Naive thymus-derived CD4-positive, alpha-beta T cell (primary cell): ENCODE data around the gene VPS9D1. TPM values are rescaled to one million over a fixed set of nuclear protein-coding genes. Genes with fewer than 3 reads are reported as not detected.

ENCODE experiments used
- ATAC-seq: fragments of 150-1000 bp; cut with Tn5 transposase; 2 replicates; pipeline ENCODE4 v1.10.0; 2021; ENCODE audit warnings: mild to moderate bottlenecking, moderate library complexity
- CTCF ChIA-PET: fragments of 350-600 bp; sonication (Branson Sonifier 250); formaldehyde crosslinking; loops from one replicate; lab custom pipeline; 2021; ENCODE audit warnings: antibody characterized with exemption; lab: Charles Lee
- POLR2A ChIA-PET: fragments of 350-600 bp; sonication (Branson Sonifier 250); formaldehyde crosslinking; loops from one replicate; lab custom pipeline; 2021; ENCODE audit warnings: antibody characterized with exemption, inconsistent platforms; lab: Charles Lee
- DNase-seq, 9 donors: peaks; one replicate each; pipeline versions ENCODE4 v3.0.0 to v3.0.0-alpha.2; 2020 to 2022; ENCODE audit warnings: mixed read lengths in 1 of 9
- H3K27ac ChIP-seq: one replicate; pipeline ENCODE4 v1.7.0; 2013; ENCODE audit warnings: mild to moderate bottlenecking, low read depth, low read length, moderate library complexity
- H3K27me3 ChIP-seq, 2 donors: one replicate each; pipeline ENCODE4 v1.7.0; 2013; ENCODE audit warnings: low read length in 2 of 2, mild to moderate bottlenecking in 2 of 2, moderate library complexity in 2 of 2; ENCODE audit not compliant: control insufficient read depth in 2 of 2, insufficient read depth in 2 of 2
- H3K36me3 ChIP-seq, 3 experiments: 1 replicate in 2 of 3; 2 replicates in 1 of 3; pipeline ENCODE4 v1.7.0; 2013; ENCODE audit warnings: low read length in 3 of 3, mild to moderate bottlenecking in 3 of 3, moderate library complexity in 1 of 3; ENCODE audit not compliant: insufficient read depth in 3 of 3, control insufficient read depth in 2 of 3
- H3K4me1 ChIP-seq, 2 donors: one replicate each; pipeline ENCODE4 v1.7.0; 2013; ENCODE audit warnings: low read length in 2 of 2, mild to moderate bottlenecking in 2 of 2, moderate library complexity in 1 of 2; ENCODE audit not compliant: control insufficient read depth in 2 of 2, insufficient read depth in 2 of 2
- H3K4me3 ChIP-seq: 2 replicates; pipeline ENCODE4 v1.7.0; 2013; ENCODE audit warnings: mild to moderate bottlenecking, low read length
- H3K9me3 ChIP-seq, 3 experiments: 1 replicate in 2 of 3; 2 replicates in 1 of 3; pipeline ENCODE4 v1.7.0; 2013; ENCODE audit warnings: low read length in 3 of 3; ENCODE audit not compliant: control insufficient read depth in 2 of 3
- H3K27ac Mint-ChIP-seq, 9 donors: one replicate each; pipeline ENCODE4 v1.8.0; 2020 to 2022; ENCODE audit warnings: mixed read lengths in 9 of 9, mild to moderate bottlenecking in 8 of 9, moderate library complexity in 5 of 9, inconsistent platforms in 2 of 9
- H3K27me3 Mint-ChIP-seq, 5 donors: one replicate each; pipeline ENCODE4 v1.8.0; 2021 to 2022; ENCODE audit warnings: mixed read lengths in 5 of 5, mild to moderate bottlenecking in 1 of 5
- H3K36me3 Mint-ChIP-seq, 5 donors: one replicate each; pipeline ENCODE4 v1.8.0; 2020 to 2022; ENCODE audit warnings: mixed read lengths in 5 of 5, mild to moderate bottlenecking in 3 of 5, inconsistent platforms in 1 of 5
- H3K4me1 Mint-ChIP-seq, 7 donors: one replicate each; pipeline ENCODE4 v1.8.0; 2020 to 2022; ENCODE audit warnings: mixed read lengths in 7 of 7, mild to moderate bottlenecking in 3 of 7, inconsistent platforms in 1 of 7
- H3K4me3 Mint-ChIP-seq, 10 donors: one replicate each; pipeline ENCODE4 v1.8.0; 2020 to 2022; ENCODE audit warnings: mild to moderate bottlenecking in 10 of 10, mixed read lengths in 10 of 10, moderate library complexity in 6 of 10, inconsistent platforms in 2 of 10
- H3K9me3 Mint-ChIP-seq, 11 donors: one replicate each; pipeline ENCODE4 v1.8.0; 2020 to 2022; ENCODE audit warnings: mixed read lengths in 11 of 11, mild to moderate bottlenecking in 4 of 11, inconsistent platforms in 1 of 11, moderate library complexity in 1 of 11
- intact Hi-C, 2 donors: fragments of 100-400 bp; cut with micrococcal nuclease; formaldehyde crosslinking; loops; one replicate each; pipeline ENCODE4 v1.15.1; 2023
- polyA plus RNA-seq, 2 donors: library from polyadenylated mRNA; unstranded; fragments of 300-500 nt; fragmentation: Illumina TruSeq; gene quantifications; one replicate each; pipeline ENCODE4 v1.2.3, GENCODE V29; 2021
- total RNA-seq, 6 experiments: library from RNA in 5 of 6; stranded (reverse) in 5 of 6; gene quantifications; 1 replicate in 5 of 6; 2 replicates in 1 of 6; pipeline ENCODE4 v1.2.3 and lab custom pipeline; 2021 to 2026

The VPS9D1 gene
- total and polyA plus RNA-seq, 7 experiments from 2014 or later: 0.93 to 28.9 (median 11.9) TPM

- CTCF ChIA-PET: interaction anchor here (0.7 to 1.7 kb wide), 3 partner anchors 12 to 592 kb away, joined by 4 to 6 read pairs (median 5); no protein-coding TSS in a partner anchor
- intact Hi-C loops: loop anchor here in 1 of 2 donors (5.0 kb wide), 1 partner anchor 184 kb away; the partner anchor contains the start of gene TCF25
Measured at GRCh38 chr16:89688395-89688794, 32.3 kb downstream of the VPS9D1 start.

GRCh38 chr16:89687092-89687940, 33.4 kb downstream of the VPS9D1 start:
- Histone ChIP-seq H3K9me3 (no peaks in the 10 kb centered on the region), H3K4me3 (peak overlapping the region; percentile 96), H3K27ac (peak overlapping the region; percentile 93), H3K36me3 (peaks cover 0 to 31% (median 2%) of the 10 kb centered on the region in 3 experiments), H3K27me3 (no peaks in the 10 kb centered on the region), H3K4me1 (peaks cover 0 to 7% of the 10 kb centered on the region in 2 donors)
- peaks cover 9 to 18% (median 17%) of the 10 kb centered on the region in 7 donors for H3K4me1 Mint-ChIP-seq
- peak overlapping the region in 7 of 9 donors; percentile 8 to 90 (median 77) for H3K27ac Mint-ChIP-seq
- intact Hi-C loops: loop anchor here in 1 of 2 donors (2.0 to 5.0 kb wide), 2 partner anchors 185 to 517 kb away; partner anchors contain the start of genes CDH15 and TCF25
- ATAC-seq (no peak), DNase-seq (no peak)
- ChIA-PET POLR2A (interaction anchor here (0.6 to 2.4 kb wide), 10 partner anchors 11 to 473 kb away, joined by 3 to 21 read pairs (median 3); partner anchors contain the start of genes CHMP1A, SPATA2L, SPATA33 and TCF25), CTCF (interaction anchor here (0.5 to 1.4 kb wide), 2 partner anchors 13 to 16 kb away, joined by 7 to 10 read pairs; no protein-coding TSS in a partner anchor)
- no peaks in the 10 kb centered on the region for H3K27me3 Mint-ChIP-seq
- H3K4me3 Mint-ChIP-seq: peak overlapping the region; percentile 73 to 93 (median 86)
- H3K36me3 Mint-ChIP-seq: peaks cover 0 to 12% (median 0%) of the 10 kb centered on the region in 5 donors
- peaks cover 0 to 4% (median 0%) of the 10 kb centered on the region in 11 donors for H3K9me3 Mint-ChIP-seq

More at GRCh38 chr16:89688395-89688794, 32.3 kb downstream of the VPS9D1 start:
- Histone ChIP-seq H3K4me1 (peaks cover 0 to 7% of the 10 kb centered on the region in 2 donors), H3K27ac (no peak overlapping the region), H3K4me3 (no peak overlapping the region), H3K36me3 (peaks cover 0 to 41% (median 4%) of the 10 kb centered on the region in 3 experiments), H3K27me3 (no peaks in the 10 kb centered on the region), H3K9me3 (no peaks in the 10 kb centered on the region)
- Mint-ChIP-seq H3K4me3 (peak overlapping the region; percentile 37 to 93 (median 85)), H3K4me1 (peaks cover 9 to 18% (median 17%) of the 10 kb centered on the region in 7 donors), H3K27me3 (no peaks in the 10 kb centered on the region), H3K36me3 (peaks cover 0 to 14% (median 2%) of the 10 kb centered on the region in 5 donors), H3K9me3 (peaks cover 0 to 4% (median 0%) of the 10 kb centered on the region in 11 donors), H3K27ac (peak overlapping the region in 4 of 9 donors; percentile 18 to 77 (median 38))
- DNase-seq (no peak), ATAC-seq (no peak)
- POLR2A ChIA-PET: interaction anchor here (0.7 to 1.9 kb wide), 4 partner anchors 16 to 185 kb away, joined by 3 to 6 read pairs (median 3); partner anchors contain the start of gene TCF25

- peaks cover 0 to 23% (median 0%) of the 10 kb centered on the region in 3 experiments for H3K36me3 ChIP-seq
- H3K4me3 Mint-ChIP-seq: peak within 1 kb of the TSS; percentile 86 to 96 (median 92)
- ATAC-seq (peak; percentile 90), DNase-seq (peak; percentile 80 to 97 (median 89))
- no peaks in the 10 kb centered on the region for H3K27me3 Mint-ChIP-seq
- peaks cover 0 to 6% (median 0%) of the 10 kb centered on the region in 11 donors for H3K9me3 Mint-ChIP-seq
- peaks cover 9 to 18% (median 17%) of the 10 kb centered on the region in 7 donors for H3K4me1 Mint-ChIP-seq
- H3K27ac Mint-ChIP-seq: peak within 1 kb of the TSS; percentile 80 to 95 (median 92)
- H3K4me1 ChIP-seq: peaks cover 0 to 7% of the 10 kb centered on the region in 2 donors
- H3K36me3 Mint-ChIP-seq: peaks cover 0 to 15% (median 0%) of the 10 kb centered on the region in 5 donors
- CTCF ChIA-PET: interaction anchor here (0.7 to 1.4 kb wide), 2 partner anchors 13 to 19 kb away, joined by 5 to 10 read pairs; no protein-coding TSS in a partner anchor
- peak within 1 kb of the TSS; percentile 96 for H3K4me3 ChIP-seq
- no peaks in the 10 kb centered on the region for H3K27me3 ChIP-seq
- intact Hi-C loops: loop anchor here (1.0 to 5.0 kb wide), 7 partner anchors 14 to 516 kb away; partner anchors contain the start of genes CDH15 (in 1 of the 2), CHMP1A (in 1 of the 2), RPL13 (in 1 of the 2) and SPATA33 (in 1 of the 2)
- peak within 1 kb of the TSS; percentile 93 for H3K27ac ChIP-seq
- POLR2A ChIA-PET: interaction anchor here (0.6 to 2.4 kb wide), 10 partner anchors 12 to 473 kb away, joined by 3 to 21 read pairs (median 3); partner anchors contain the start of genes CHMP1A, SPATA2L, SPATA33 and TCF25
- H3K9me3 ChIP-seq: no peaks in the 10 kb centered on the region
Measured at GRCh38 chr16:89686520-89687091, 34.1 kb downstream of the VPS9D1 start, which contains the start of gene CDK10. TSS of gene CDK10 (plus strand) at chr16:89686689. CDS start at chr16:89686711, 22 bp downstream.

- no peaks in the 10 kb centered on the region for H3K27me3 Mint-ChIP-seq
- Histone ChIP-seq H3K4me1 (peaks cover 0 to 7% of the 10 kb centered on the region in 2 donors), H3K27me3 (no peaks in the 10 kb centered on the region), H3K27ac (peak overlapping the region; percentile 93), H3K9me3 (no peaks in the 10 kb centered on the region), H3K4me3 (no peak overlapping the region), H3K36me3 (peaks cover 0 to 19% (median 0%) of the 10 kb centered on the region in 3 experiments)
- peaks cover 0 to 6% (median 0%) of the 10 kb centered on the region in 11 donors for H3K9me3 Mint-ChIP-seq
- ATAC-seq (no peak), DNase-seq (no peak)
- H3K27ac Mint-ChIP-seq: peak overlapping the region in 7 of 9 donors; percentile 10 to 89 (median 56)
- H3K4me1 Mint-ChIP-seq: peaks cover 9 to 18% (median 17%) of the 10 kb centered on the region in 7 donors
- intact Hi-C loops: loop anchor here (1.0 to 5.0 kb wide), 7 partner anchors 14 to 515 kb away; partner anchors contain the start of genes CDH15 (in 1 of the 2), CHMP1A (in 1 of the 2), RPL13 (in 1 of the 2) and SPATA33 (in 1 of the 2)
- POLR2A ChIA-PET: interaction anchor here (0.9 to 2.4 kb wide), 5 partner anchors 13 to 187 kb away, joined by 3 to 21 read pairs (median 4); partner anchors contain the start of genes SPATA2L and TCF25
- H3K36me3 Mint-ChIP-seq: peaks cover 0 to 15% (median 0%) of the 10 kb centered on the region in 5 donors
- H3K4me3 Mint-ChIP-seq: peak overlapping the region; percentile 47 to 96 (median 90)
- CTCF ChIA-PET: interaction anchor here (0.6 to 1.4 kb wide), 4 partner anchors 14 to 92 kb away, joined by 3 to 10 read pairs (median 6); no protein-coding TSS in a partner anchor
Measured at GRCh38 chr16:89685916-89686315, 34.8 kb downstream of the VPS9D1 start.

- Mint-ChIP-seq H3K4me1 (no peaks in the 10 kb centered on the region), H3K36me3 (peaks cover 0 to 7% (median 0%) of the 10 kb centered on the region in 5 donors), H3K4me3 (no peak overlapping the region), H3K27me3 (no peaks in the 10 kb centered on the region), H3K27ac (no peak overlapping the region), H3K9me3 (peaks cover 0 to 7% (median 0%) of the 10 kb centered on the region in 11 donors)
- CTCF ChIA-PET: interaction anchor here (0.6 to 1.2 kb wide), 3 partner anchors 22 to 682 kb away, joined by 3 to 6 read pairs (median 3); no protein-coding TSS in a partner anchor
- ATAC-seq: no peak
- H3K27me3 ChIP-seq: no peaks in the 10 kb centered on the region
- no peak overlapping the region for H3K4me3 ChIP-seq
- DNase-seq: no peak
- POLR2A ChIA-PET: interaction anchor here (0.6 to 0.7 kb wide), 3 partner anchors 24 to 120 kb away, joined by 3 read pairs; no protein-coding TSS in a partner anchor
- intact Hi-C loops: no loop called here
- no peak overlapping the region for H3K27ac ChIP-seq
- H3K4me1 ChIP-seq: no peaks in the 10 kb centered on the region
- no peaks in the 10 kb centered on the region for H3K9me3 ChIP-seq
- H3K36me3 ChIP-seq: no peaks in the 10 kb centered on the region
Measured at GRCh38 chr16:89678258-89678657, 42.4 kb downstream of the VPS9D1 start.
